ENCODE results near the gene ABCF2. TPM values are rescaled to one million over a fixed set of nuclear protein-coding genes. Genes with fewer than 3 reads are reported as not detected.

ABCF2 gene
- total RNA-seq, 1 donor from 2014 or later = 35.8 TPM

DNA sequence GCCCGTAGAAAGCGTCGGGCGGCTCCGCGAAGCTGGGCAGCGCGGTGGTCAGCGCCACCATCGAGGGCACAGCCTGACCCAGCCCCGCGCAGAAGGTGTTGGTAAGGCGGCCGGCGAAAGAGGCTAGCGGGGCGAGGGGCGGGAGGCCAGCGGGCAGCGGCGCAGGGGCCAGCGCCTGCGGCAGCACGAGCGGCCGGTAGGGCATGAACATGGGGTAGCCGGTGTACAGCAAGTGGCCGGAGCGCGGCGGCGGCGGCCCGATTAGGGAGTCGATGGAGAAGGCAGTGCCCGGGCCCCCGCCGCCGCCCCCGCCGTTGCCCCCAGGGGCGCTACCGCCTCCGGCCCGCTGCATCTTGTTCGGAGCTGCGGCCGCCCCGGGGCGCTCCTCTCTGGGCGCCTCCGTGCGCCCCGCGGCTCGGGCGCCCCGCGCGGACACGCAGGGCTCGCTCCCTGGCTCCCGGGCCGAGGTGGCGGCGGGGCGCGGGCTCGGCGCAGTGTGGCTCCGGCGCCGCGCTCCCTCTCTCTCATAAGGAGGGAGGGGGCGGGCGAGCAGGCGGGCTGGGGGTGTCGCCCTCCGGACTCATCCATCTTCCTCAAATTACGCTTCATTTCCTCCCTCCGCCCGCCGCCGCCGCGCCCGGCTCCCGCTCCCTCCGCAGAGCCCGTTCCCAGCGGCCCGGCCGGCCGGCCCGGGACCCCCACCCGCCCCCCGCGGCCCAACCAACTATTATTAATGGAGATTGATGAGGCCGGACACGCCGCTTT, 59.6 kb downstream of the ABCF2 start, which contains the start of gene GBX1:
Gene GBX1, minus strand, starts transcription at position 498 of the 765 bp plus-strand sequence. Its CDS starts 146 bp downstream, at position 352.
- Mint-ChIP-seq H3K4me3 (ENCODE audit: unreplicated experiment) (peak within 1 kb of the TSS; percentile 50), H3K9me3 (ENCODE audit: low read depth) (no peaks in the 10 kb centered on the region), H3K4me1 (ENCODE audit: low read depth) (peaks cover 5% of the 10 kb centered on the region), H3K36me3 (ENCODE audit: low read depth) (no peaks in the 10 kb centered on the region), H3K27me3 (ENCODE audit: low read depth) (peaks cover 26% of the 10 kb centered on the region), H3K27ac (ENCODE audit: unreplicated experiment) (no peak within 1 kb of the TSS)
- DNase-seq (ENCODE audit: low spot score) = no peak
- peak; percentile 40 for TF ChIP-seq CTCF (IDR thresholded peaks at IDR 0.05)

- no peak for DNase-seq (ENCODE audit: low spot score)
- peaks cover 23% of the 10 kb centered on the region for H3K27me3 Mint-ChIP-seq (ENCODE audit: low read depth)
- no peak for TF ChIP-seq CTCF (IDR thresholded peaks at IDR 0.05)
- H3K9me3 Mint-ChIP-seq (ENCODE audit: low read depth) = no peaks in the 10 kb centered on the region
- H3K4me1 Mint-ChIP-seq (ENCODE audit: low read depth) = peaks cover 5% of the 10 kb centered on the region
- H3K36me3 Mint-ChIP-seq (ENCODE audit: low read depth) = no peaks in the 10 kb centered on the region
- peak overlapping the region; percentile 43 for H3K4me3 Mint-ChIP-seq (ENCODE audit: unreplicated experiment)
- no peak overlapping the region for H3K27ac Mint-ChIP-seq (ENCODE audit: unreplicated experiment)
These were observed 60.3 kb downstream of the ABCF2 start for GRCh38 chr7:151166629-151167196.

Other genes with a start within 250 kb of the ABCF2 start
- gene KCNH2, start 248.9 kb downstream of the ABCF2 start, total RNA-seq = 0.19 to 0.33 TPM (median 0.30 TPM) in 3 replicates
- not detected in 3 replicates for gene NOS3, start 236.2 kb downstream of the ABCF2 start, total RNA-seq
- gene ATG9B, start 202.7 kb downstream of the ABCF2 start, total RNA-seq = 1.5 to 1.6 TPM in 2 of 3 replicates, not detected in the other
- 30.2 to 45.7 TPM (median 32.1 TPM) in 3 replicates for gene ABCB8, start 198.8 kb downstream of the ABCF2 start, total RNA-seq
- gene ASIC3, start 178.7 kb downstream of the ABCF2 start, total RNA-seq = 2.2 to 4.9 TPM (median 2.4 TPM) in 3 replicates
- 23.9 to 25.4 TPM (median 24.0 TPM) in 3 replicates for gene CDK5, start 169.3 kb downstream of the ABCF2 start, total RNA-seq
- 340 to 379 TPM (median 371 TPM) in 3 replicates for gene SLC4A2, start 167.6 kb downstream of the ABCF2 start, total RNA-seq
- 83.8 to 146 TPM (median 94.0 TPM) in 3 replicates for gene FASTK, start 146.4 kb downstream of the ABCF2 start, total RNA-seq
- 31.2 to 43.2 TPM (median 33.2 TPM) in 3 replicates for gene TMUB1, start 143.7 kb downstream of the ABCF2 start, total RNA-seq
- 77.8 to 116 TPM (median 91.4 TPM) in 3 replicates for gene AGAP3, start 140.7 kb downstream of the ABCF2 start, total RNA-seq
- not detected in 3 replicates for gene GBX1, start 59.5 kb downstream of the ABCF2 start, total RNA-seq
- gene ASB10, start 40.0 kb downstream of the ABCF2 start, total RNA-seq = not detected in 3 replicates
- not detected in 3 replicates for gene H2BK1, start 16.7 kb downstream of the ABCF2 start, total RNA-seq
- 98.3 to 135 TPM (median 101 TPM) in 3 replicates for gene CHPF2, start 5.3 kb upstream of the ABCF2 start, total RNA-seq
- gene SMARCD3, start 21.5 kb upstream of the ABCF2 start, total RNA-seq = 105 to 125 TPM (median 120 TPM) in 3 replicates
- gene NUB1, start 114.6 kb upstream of the ABCF2 start, total RNA-seq = 47.3 to 61.7 TPM (median 50.3 TPM) in 3 replicates
- gene WDR86, start 182.8 kb upstream of the ABCF2 start, total RNA-seq = not detected in 3 replicates
- gene CRYGN, start 212.9 kb upstream of the ABCF2 start, total RNA-seq = not detected in 3 replicates

All from chondrocyte (in vitro differentiated cells).